Pancreas (tissue), 10 donors: ENCODE data around the gene MGAT5B. TPM values are rescaled to one million over a fixed set of nuclear protein-coding genes. Genes with fewer than 3 reads are reported as not detected.

Source experiments
- ATAC-seq, 4 donors: fragments of 200-7000 bp; cut with Tn5 transposase; one replicate each; pipeline versions ENCODE4 v1.8.0 to v1.9.1; 2020; ENCODE audit warnings: mild to moderate bottlenecking in 4 of 4, moderate library complexity in 4 of 4
- DNase-seq, 6 donors: peaks; one replicate each; pipeline ENCODE4 v3.0.0-alpha.2; 2020
- FAIRE-seq: peaks from 2 replicates; lab custom pipeline; 2012; peaks lifted over from hg19 to GRCh38; lab: Jason Lieb, UNC
- H3K27ac ChIP-seq, 4 donors: fragments of 200-600 bp; sonication (generic); 1 replicate in 3 of 4; 2 replicates in 1 of 4; pipeline versions ENCODE4 v1.5.0 to v1.8.0; 2020
- H3K27me3 ChIP-seq, 4 donors: fragments of 200-600 bp; one replicate each; pipeline ENCODE4 v1.8.0; 2021
- H3K36me3 ChIP-seq, 3 donors: fragments of 200-600 bp; sonication (generic) in 1 of 3; one replicate each; pipeline versions ENCODE4 v1.5.0 to v1.8.0; 2020 to 2021
- H3K4me1 ChIP-seq, 3 donors: fragments of 200-600 bp; one replicate each; pipeline ENCODE4 v1.8.0; 2021
- H3K4me3 ChIP-seq, 4 donors: fragments of 200-600 bp; sonication (generic) in 2 of 4; one replicate each; pipeline versions ENCODE4 v1.5.0 to v1.8.0; 2020 to 2021
- H3K9me3 ChIP-seq, 4 donors: fragments of 200-600 bp; one replicate each; pipeline ENCODE4 v1.8.0; 2021
- WGBS, 2 donors: extraction: QIAGEN DNeasy Blood & Tissue Kit; methylation state at CpG; one replicate each; pipeline ENCODE4 v1.1.7; 2013; 5-methylcytosine and 5-hydroxymethylcytosine counted together
- intact Hi-C, 3 donors: fragments of 100-400 bp; cut with DNase I; formaldehyde crosslinking; loops; one replicate each; pipeline versions ENCODE4 v1.11.1 to v1.14.2; 2022
- polyA plus RNA-seq, 2 donors: library from polyadenylated mRNA; stranded (reverse); fragments of 200-250 nt; gene quantifications; one replicate each; pipeline ENCODE4 v1.2.3, GENCODE V29; 2013
- total RNA-seq, 6 donors: library from RNA; stranded (reverse); fragmentation: NEBNext Ultra II Directional in 4 of 6; extraction: Animal tissue kit (Norgen Biotek cat#: 25700) in 4 of 6; gene quantifications; one replicate each; pipeline versions ENCODE4 v1.2.1 to v1.2.4, GENCODE V29; 2021 to 2023
- TF ChIP-seq, protein P1 (sequence below), 4 donors: fragments of 200-600 bp; sonication (generic) in 3 of 4; IDR thresholded peaks; one replicate each; pipeline versions ENCODE4 v1.5.0 to v1.8.0; 2021; ENCODE audit warnings: antibody characterized with exemption in 4 of 4
- donor health status: healthy with polysubstance abuse.
- donor health status: DM: no; HTN: no; CAD: no; lungs with moderate emphysema.
- donor health status: DM: no; HTN: no; CAD: no.
- donor health status: control.
- donor health status: control.
- donor health status: Bipolar disorder and iron deficiency.
- donor health status: DM: yes; HTN: yes; CAD: no.
- donor health status: DM: no; HTN: no; CAD: no.
- donor health status: DM: no; HTN: no; CAD: no.
- donor health status: DM: yes; HTN: yes; CAD: no.

MGAT5B gene
- total and polyA plus RNA-seq, 8 donors: 0.21 to 1.2 (median 0.25) TPM; not detected in 1

GRCh38 chr17:76879254-76879653 is 11.1 kb downstream of the MGAT5B start:
- FAIRE-seq: no peak
- H3K27me3 ChIP-seq: no peaks in the 10 kb centered on the region
- H3K36me3 ChIP-seq: no peaks in the 10 kb centered on the region
- no peaks in the 10 kb centered on the region for H3K4me1 ChIP-seq
- no peak overlapping the region for H3K27ac ChIP-seq
- intact Hi-C loops: loop anchor here in 2 of 3 donors (10.0 kb wide), 2 partner anchors 176 to 366 kb away; no protein-coding TSS in a partner anchor
- no peak overlapping the region for H3K4me3 ChIP-seq
- DNase-seq: no peak
- no peak for ATAC-seq
- TF ChIP-seq, protein P1, sequence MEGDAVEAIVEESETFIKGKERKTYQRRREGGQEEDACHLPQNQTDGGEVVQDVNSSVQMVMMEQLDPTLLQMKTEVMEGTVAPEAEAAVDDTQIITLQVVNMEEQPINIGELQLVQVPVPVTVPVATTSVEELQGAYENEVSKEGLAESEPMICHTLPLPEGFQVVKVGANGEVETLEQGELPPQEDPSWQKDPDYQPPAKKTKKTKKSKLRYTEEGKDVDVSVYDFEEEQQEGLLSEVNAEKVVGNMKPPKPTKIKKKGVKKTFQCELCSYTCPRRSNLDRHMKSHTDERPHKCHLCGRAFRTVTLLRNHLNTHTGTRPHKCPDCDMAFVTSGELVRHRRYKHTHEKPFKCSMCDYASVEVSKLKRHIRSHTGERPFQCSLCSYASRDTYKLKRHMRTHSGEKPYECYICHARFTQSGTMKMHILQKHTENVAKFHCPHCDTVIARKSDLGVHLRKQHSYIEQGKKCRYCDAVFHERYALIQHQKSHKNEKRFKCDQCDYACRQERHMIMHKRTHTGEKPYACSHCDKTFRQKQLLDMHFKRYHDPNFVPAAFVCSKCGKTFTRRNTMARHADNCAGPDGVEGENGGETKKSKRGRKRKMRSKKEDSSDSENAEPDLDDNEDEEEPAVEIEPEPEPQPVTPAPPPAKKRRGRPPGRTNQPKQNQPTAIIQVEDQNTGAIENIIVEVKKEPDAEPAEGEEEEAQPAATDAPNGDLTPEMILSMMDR (IDR thresholded peaks at IDR 0.05): no peak
- 66 to 76% methylated on average over 14 of the region's 14 CpGs for WGBS, 2 donors
- H3K9me3 ChIP-seq: no peaks in the 10 kb centered on the region

DNA sequence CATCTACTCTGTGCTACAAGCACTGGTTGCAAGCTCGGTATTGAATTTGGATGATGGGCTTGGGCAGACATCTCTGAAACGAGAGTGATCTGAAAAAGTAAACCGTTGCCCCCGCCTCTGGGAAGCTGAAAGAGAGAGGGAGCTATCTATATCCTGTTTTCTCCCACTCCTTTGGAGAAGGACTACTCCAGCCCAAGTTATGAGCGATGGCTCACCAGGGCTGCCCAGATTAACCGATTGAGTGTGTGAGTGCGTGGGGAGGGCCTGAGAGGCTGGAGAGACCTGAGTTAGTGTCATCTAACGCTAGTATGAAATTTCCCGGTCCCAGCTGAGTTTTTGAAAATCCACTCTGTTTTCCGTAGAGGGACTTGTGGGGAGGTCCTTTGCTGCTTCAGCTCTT is 11.5 kb downstream of the MGAT5B start:
- intact Hi-C loops: loop anchor here in 2 of 3 donors (10.0 kb wide), 2 partner anchors 175 to 365 kb away; no protein-coding TSS in a partner anchor
- 42 to 50% methylated on average over 10 of the region's 10 CpGs for WGBS, 2 donors
- no peaks in the 10 kb centered on the region for H3K9me3 ChIP-seq
- H3K4me3 ChIP-seq: no peak overlapping the region
- H3K27me3 ChIP-seq: no peaks in the 10 kb centered on the region
- no peak for ATAC-seq
- no peaks in the 10 kb centered on the region for H3K36me3 ChIP-seq
- DNase-seq: no peak
- no peak overlapping the region for H3K27ac ChIP-seq
- no peaks in the 10 kb centered on the region for H3K4me1 ChIP-seq
- TF ChIP-seq, protein P1 (IDR thresholded peaks at IDR 0.05): no peak
- FAIRE-seq: no peak

DNA sequence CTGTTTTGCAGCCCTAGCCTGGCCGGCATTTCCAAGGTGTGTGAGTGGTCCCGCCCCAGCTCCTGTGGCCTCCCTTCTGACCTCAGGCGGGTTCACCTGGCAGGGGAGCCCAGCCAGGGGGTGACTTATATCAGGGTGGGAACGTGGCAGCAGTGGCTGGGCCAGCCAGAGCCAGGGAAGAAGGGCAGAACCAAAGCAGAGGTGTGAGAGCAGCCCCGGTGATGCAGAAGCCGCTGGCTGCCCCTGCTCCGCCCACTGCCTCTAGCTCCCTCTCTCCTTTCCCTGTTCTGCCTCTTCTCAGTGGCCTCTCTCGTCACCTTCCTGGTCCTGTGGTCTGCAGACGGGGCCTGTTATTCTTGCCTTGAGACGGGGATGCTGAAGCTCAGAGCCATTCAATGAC is 12.1 kb downstream of the MGAT5B start:
- intact Hi-C loops: no loop called here
- 19 to 21% methylated on average over 10 of the region's 10 CpGs for WGBS, 2 donors
- FAIRE-seq: no peak

DNA sequence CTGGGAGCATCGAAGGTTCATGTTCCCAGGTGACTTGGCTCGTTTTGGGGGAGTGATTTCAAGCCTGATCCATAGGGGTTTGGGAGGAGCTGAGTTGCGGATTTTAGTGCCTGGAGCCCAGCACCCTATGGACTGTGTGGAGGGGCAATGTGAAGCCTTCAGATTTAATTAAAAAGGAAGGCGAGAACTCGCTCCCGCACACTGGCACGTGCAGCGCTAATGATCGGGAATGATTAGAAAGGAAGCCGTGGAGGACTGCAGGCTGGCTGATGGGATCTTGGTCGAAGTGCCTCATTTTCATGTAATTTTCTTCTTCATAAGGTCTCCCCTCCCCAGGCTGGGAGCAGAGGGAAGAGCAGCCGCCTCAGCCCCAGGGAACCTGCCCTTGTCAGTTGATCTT is 12.8 kb downstream of the MGAT5B start:
- Histone ChIP-seq H3K9me3 (no peaks in the 10 kb centered on the region), H3K27ac (no peak overlapping the region), H3K4me1 (no peaks in the 10 kb centered on the region), H3K27me3 (no peaks in the 10 kb centered on the region), H3K4me3 (no peak overlapping the region), H3K36me3 (no peaks in the 10 kb centered on the region)
- no peak for FAIRE-seq
- DNase-seq: no peak
- intact Hi-C loops: no loop called here
- 58 to 71% methylated on average over 12 of the region's 12 CpGs for WGBS, 2 donors
- TF ChIP-seq, protein P1 (IDR thresholded peaks at IDR 0.05): no peak
- ATAC-seq: no peak

More for the DNA sequence above, 12.1 kb downstream of the MGAT5B start:
- no peak overlapping the region for H3K4me3 ChIP-seq
- H3K4me1 ChIP-seq: no peaks in the 10 kb centered on the region
- no peaks in the 10 kb centered on the region for H3K36me3 ChIP-seq
- DNase-seq (no peak), ATAC-seq (no peak)
- no peaks in the 10 kb centered on the region for H3K9me3 ChIP-seq
- no peak overlapping the region for H3K27ac ChIP-seq
- H3K27me3 ChIP-seq: no peaks in the 10 kb centered on the region
- TF ChIP-seq, protein P1 (IDR thresholded peaks at IDR 0.05): no peak

- no peaks in the 10 kb centered on the region for H3K36me3 ChIP-seq
- 67 to 85% methylated on average over 6 of the region's 6 CpGs for WGBS, 2 donors
- intact Hi-C loops: no loop called here
- ATAC-seq: no peak
- H3K27me3 ChIP-seq: no peaks in the 10 kb centered on the region
- H3K27ac ChIP-seq: no peak overlapping the region
- FAIRE-seq: no peak
- TF ChIP-seq, protein P1 (IDR thresholded peaks at IDR 0.05): no peak
- H3K9me3 ChIP-seq: no peaks in the 10 kb centered on the region
- no peak overlapping the region for H3K4me3 ChIP-seq
- DNase-seq: no peak
- no peaks in the 10 kb centered on the region for H3K4me1 ChIP-seq
Observed at GRCh38 chr17:76881408-76881807, 13.2 kb downstream of the MGAT5B start.
